ENCODE results near the gene DSP.

Gene DSP

GRCh38 chr6:7615611-7616383 lies 74.3 kb downstream of the DSP start:
- DNase-seq: peak; percentile 40

DNA sequence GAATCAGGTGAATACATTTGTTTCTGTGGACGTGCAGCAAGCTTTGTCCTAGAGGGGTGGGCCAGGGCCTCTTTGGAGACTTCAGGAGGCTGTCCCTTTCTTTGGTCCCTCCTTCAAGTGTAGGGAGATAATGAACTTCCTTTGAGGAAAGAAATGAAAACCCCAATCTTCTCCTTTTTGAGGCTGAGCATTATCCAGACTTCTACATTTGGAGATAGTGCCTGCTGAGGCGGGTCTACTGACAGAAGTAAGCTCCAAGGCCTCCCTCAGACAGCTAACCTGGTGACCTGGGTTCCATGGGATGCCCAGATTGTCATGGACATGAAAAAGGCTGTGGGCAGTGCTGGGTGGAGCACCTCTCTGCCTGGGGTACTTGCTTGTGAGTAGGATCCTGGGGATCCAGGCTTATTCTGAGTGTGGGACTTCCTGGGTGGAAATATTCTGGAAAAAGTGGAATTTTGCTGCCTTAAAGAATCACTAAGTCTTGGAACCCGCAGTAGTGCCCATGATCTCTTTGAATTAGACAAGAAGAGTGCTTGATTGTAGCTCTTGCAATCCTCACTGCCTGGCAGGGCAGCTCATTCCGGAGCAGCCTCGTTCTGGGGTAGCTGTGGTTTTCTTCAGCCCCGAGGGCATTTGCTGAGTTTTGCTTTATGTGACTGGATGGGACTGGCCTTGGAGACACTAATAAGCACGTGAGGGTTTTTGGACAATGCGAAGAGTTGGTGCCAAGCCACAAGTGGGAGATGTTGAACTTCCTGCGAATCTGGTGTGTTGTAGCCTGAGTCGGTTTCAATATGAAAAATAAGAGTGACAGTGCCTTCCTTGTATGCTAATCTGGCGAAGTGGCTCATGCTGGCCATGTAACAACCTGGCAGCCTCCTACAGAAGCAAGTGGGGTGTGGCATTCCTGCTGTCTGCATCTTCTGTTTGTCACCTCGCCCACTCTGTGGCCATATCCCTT lies 76.6 kb downstream of the DSP start:
- no peak for DNase-seq

- no peak for DNase-seq
These were observed 80.3 kb downstream of the DSP start for GRCh38 chr6:7621761-7622160.

- DNase-seq: no peak
These were observed 83.6 kb downstream of the DSP start for GRCh38 chr6:7624796-7625710.

DNA sequence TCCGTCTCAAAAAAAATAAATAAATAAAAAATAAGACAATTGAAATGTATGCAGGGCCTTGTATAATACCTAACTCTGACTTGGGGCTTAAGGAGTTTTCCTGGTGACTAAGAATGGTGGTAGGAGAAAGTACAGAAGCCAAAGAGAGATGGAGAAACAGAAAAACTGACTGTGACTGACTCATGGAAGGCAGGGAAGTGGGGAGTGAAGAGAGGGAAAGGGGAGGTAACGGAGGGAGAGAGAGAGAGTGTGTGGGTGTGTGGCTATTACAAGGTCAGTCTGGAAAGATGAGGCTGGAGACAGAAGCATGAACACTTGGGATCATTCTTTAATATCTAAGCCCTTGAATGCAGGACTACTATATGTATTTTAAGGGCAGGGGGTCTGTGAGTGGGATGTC lies 87.0 kb downstream of the DSP start:
- DNase-seq: no peak

DNA sequence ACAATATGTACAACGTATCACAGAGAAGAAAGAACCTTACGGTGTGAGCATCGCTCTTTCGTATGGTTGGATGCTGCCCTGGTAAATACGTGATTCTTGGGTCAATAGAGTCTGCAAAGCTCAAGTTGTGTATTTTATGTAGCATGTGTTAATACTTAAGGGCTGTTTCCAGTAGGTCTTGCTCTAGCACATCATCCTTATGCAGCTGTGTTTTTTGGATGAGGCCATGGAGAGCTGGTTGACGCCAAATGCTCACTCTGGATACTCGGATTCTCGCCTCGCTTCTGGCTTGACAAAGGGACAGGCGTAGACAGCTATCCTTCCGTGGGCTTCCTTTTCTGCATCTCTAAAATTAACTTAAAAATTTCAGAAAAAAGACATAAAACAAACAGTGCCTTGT lies 87.4 kb downstream of the DSP start:
- no peak for DNase-seq

DNA sequence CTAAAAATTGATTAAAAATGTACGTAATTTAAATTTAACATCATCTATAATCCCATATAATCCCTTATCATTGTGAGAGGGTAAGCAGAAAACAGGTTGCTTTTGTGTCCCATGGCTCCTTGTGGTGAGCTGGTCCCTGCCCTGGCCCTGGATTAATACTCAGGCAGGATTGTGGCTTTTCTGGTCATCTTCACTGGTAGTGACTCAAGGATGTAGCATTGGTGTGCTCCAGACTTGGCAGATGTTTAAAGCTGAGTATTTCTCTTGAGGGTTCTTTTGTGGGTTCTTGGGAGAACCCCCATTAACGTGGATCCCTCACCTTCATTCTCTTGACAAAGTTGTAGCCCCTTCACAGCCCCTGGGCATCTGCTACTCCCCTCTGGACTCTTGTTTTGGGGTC lies 87.8 kb downstream of the DSP start:
- no peak for DNase-seq

DNA sequence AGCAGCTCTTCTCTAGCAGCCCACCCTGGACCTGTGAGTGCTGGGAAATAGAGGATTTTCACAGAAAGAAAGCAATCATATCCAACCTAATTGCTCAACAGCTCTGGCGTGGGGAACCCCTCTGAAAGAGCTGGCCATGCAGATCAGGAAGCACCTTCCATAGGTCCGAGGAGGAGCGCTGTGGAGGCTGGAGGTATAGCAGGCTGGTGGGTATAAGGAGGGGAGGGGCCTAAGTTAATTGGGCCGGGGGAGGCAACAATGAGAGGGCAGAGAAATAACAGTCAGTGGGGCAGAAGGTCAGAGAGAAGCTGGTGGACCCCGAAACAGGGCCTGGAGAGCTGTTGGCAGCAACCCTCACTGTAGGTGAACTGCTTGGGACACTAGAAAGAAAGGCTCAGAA lies 89.3 kb downstream of the DSP start:
- no peak for DNase-seq

DNA sequence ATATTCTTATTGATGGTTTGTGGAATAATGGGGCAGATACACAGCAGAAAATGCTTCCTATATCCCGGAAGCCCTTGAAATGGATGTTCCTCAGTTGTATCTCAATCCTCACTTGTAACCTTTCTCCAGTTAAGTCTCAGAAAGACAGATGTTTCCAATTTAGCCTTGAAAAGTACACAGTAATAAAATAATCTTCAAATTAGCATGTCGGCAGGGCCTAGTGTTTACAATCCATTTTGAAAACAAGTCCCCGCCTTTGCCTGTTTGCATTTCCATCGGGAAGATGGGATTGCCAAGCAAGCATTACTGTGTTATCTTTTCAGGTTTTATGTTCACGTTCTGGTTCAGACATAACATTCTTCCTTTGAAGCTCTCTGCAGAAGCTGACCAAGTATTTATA lies 90.0 kb downstream of the DSP start:
- no peak for DNase-seq

DNA sequence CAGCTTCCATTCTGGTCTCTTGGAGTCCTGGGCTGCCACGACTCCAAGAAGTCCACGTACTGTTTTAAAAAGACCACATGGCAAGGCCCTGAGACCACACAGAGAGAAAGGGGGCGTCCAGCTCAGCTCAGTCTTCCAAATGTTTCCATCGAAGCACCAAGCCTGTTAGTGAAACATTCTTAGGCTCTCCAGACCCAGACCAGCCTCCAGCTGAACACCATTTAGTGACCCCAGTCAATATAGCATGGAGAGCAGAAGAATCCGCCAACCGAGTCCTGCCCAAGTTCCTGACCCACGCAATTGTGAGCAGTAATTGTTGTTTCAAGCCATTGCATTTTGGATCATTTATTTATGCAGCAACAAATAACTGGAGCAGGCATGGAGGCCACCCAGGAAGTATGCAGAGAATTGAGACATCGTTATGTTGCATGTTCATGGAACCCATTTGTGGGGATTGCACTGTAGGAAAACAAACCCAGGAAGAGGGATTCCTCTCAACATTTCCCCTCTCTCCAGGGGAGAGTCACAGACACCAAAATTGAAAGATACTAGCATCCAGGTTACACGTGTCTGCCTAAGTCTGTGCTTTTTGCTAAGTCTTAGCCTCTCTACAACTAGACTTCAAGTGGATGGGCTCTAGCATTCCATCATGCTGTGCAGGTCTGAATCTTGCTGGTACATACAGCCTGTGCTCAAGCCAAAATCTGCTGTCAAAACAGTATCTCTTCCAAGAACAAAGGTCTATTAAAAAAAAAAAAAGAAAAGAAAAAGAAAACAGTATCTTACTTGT lies 91.2 kb downstream of the DSP start:
- DNase-seq: no peak

DNA sequence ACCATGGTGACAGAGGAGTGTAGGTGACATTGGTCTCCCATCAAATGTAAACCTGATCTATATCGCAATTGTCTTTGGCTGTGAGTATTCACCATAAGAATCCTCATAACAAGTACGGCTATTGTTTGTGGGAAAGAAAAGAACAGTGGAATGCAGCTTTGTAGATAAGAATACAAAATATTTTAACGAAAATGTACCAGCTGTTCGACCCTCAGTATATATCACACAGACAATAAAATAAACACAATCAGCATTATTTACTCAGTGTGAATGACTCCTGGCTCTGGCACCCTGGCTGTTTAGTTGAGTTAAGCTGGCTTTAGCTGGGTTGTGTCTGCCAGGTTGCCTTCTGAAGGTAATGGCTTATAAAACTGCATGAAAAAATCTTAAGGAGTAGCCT lies 91.9 kb downstream of the DSP start:
- no peak for DNase-seq

DNA sequence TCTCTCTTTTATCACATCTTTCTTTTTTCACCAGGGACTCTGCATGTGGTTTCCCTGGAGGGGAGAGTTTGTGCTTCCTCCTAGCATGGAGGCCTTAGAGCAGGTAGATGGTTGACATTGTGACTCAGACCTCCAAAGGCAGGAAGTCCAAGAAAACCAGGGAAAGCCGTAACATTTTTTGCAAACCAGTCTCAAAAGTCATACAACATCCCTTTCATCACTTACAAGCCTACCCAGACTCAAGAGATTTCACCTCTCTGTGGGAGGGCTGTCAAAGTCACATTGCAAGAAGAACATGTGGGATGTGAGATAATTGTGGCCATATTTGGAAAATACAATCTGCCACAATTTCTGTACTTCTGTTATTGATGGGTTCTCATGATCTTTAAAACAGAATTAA lies 94.7 kb downstream of the DSP start:
- no peak for DNase-seq

All from HCEC 1CT (cell line).